HG02981 (cell line): ENCODE results near the gene STAC3.
A peak's percentile ranks its signal among the peaks of the same experiment; 100 is the strongest.
"Not testable (repeated sequence)": the region's sequence is repeated elsewhere in the genome, so short reads cannot be mapped to it uniquely, and the experiment has no call there.

Source experiments
- ATAC-seq: cut with Tn5 transposase; IDR thresholded peaks from one replicate; pipeline ENCODE4 v1.9.1; 2021; ENCODE audit warnings: mild to moderate bottlenecking, moderate library complexity; ENCODE audit not compliant: unreplicated experiment

Gene STAC3

GRCh38 chr12:57250956-57251355, at the start of gene STAC3:
STAC3 (minus strand) TSS chr12:57251187; CDS start chr12:57249636, 1,551 bp downstream.
- no peak for ATAC-seq

DNA sequence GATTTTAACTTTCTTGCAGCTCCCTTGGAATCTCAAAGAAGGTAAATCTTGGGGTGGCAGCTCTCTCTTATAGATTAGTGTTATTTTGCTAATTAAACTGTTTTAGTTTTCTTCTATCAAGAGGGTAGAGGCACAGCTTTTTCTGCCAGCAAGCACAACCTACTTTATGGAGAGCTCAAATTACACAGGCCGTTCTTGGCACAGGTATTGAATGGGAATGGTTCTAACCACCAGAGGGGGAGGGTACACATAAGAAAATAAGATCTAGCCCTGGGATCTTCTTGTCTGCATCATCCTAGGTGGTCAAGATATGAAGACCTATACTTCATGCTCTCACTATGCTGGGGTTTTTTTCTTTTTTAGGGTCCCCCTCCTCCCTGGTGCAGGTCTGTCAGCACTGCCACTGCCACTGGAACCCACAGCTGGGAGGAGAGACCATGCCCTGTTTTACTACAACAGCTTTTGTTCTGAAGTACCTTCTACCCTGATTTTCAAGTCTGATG, 48.6 kb upstream of the STAC3 start:
- no peak for ATAC-seq

- no peak for ATAC-seq
Measured at GRCh38 chr12:57296291-57296690, 45.3 kb upstream of the STAC3 start.

DNA sequence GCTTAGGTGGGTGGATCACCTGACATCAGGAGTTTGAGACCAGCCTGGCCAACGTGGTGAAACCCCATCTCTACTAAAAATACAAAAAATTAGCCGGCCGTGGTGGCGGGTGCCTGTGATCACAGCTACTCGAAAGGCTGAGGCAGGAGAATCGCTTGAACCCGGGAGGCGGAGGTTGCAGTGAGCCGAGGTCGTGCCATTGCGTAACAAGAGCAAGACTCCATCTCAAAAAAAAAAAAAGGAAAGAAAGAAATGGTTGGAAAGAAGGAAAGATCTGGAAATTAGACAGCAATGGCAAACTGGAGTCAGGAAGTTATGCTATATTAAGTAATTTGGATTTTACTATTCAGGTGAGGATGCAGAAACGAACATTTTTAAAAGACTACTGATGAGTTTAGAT, 31.1 kb upstream of the STAC3 start:
- not testable (repeated sequence) for ATAC-seq

GRCh38 chr12:57280211-57281062, 29.4 kb upstream of the STAC3 start:
- ATAC-seq: peak; percentile 91

GRCh38 chr12:57278465-57279381, 27.7 kb upstream of the STAC3 start:
- ATAC-seq: no peak

DNA sequence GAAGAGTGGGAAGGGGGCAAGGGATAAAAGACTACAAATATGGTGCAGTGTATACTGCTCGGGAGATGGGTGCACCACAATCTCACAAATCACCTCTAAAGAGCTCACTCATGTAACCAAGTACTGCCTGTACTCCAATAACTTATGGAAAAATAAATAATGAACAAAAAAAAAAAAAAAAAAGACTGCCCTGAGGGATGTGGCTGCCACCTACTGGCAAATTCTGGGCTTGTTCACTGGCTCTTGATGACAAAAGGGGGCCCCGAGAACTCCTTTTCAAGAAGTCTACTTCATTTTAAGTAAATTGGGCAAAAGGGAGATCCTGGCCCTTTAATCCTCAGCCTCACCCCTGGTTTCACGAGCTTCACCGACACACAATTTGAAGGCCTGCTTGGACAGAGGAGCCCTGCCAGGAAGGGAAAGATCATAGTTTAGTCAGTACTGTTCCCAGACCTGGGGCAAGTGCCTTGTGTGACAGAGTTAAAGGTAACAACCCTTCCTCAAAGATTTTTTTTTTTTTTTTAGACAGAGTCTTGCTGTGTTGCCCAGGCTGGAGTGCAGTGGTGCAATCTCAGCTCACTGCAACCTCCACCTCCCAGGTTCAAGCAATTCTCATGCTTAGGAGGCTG, 26.1 kb upstream of the STAC3 start:
- ATAC-seq: no peak

DNA sequence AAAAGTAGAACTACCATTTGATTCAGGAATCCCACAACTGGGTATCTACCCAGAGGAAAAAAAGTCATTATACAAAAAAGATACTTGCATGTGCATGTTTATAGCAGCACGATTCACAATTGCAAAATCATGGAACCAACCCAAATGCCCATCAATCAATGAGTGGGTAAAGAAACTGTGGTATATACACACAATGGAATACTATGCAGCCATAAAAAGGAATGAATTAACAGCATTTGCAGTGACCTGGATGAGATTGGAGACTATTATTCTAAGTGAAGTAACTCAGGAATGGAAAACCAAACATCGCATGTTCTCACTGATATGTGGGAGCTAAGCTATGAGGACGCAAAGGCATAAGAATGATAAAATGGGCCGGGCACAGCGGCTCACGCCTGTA, 25.2 kb upstream of the STAC3 start:
- ATAC-seq: not testable (repeated sequence)

GRCh38 chr12:57273516-57273915, 22.5 kb upstream of the STAC3 start:
- no peak for ATAC-seq

- ATAC-seq: no peak
Measured at GRCh38 chr12:57272337-57273151, 21.6 kb upstream of the STAC3 start.

GRCh38 chr12:57270966-57271470, 20.0 kb upstream of the STAC3 start:
- ATAC-seq: no peak

GRCh38 chr12:57268264-57268663, 17.3 kb upstream of the STAC3 start:
- ATAC-seq: no peak

DNA sequence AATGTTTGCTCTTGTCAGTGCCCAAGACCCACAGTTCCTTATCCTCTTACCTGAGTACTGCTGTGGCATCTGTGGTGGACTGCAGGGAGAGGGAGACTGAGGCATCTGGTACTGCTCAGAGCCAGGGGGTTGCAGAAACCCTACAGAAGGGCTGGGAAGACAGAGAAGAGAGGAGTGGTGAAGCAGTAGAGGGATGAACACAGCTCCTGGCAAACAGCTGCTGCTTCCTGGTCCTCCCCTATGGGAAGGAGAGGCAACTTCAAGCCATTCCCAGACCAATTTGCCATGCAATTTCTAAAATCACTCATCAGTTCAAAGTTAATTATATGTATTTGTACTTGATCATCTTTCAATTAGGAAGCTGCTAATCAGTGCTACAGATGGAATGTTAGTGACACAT, 15.7 kb upstream of the STAC3 start:
- ATAC-seq: no peak

GRCh38 chr12:57263096-57263495, 12.1 kb upstream of the STAC3 start:
- no peak for ATAC-seq

DNA sequence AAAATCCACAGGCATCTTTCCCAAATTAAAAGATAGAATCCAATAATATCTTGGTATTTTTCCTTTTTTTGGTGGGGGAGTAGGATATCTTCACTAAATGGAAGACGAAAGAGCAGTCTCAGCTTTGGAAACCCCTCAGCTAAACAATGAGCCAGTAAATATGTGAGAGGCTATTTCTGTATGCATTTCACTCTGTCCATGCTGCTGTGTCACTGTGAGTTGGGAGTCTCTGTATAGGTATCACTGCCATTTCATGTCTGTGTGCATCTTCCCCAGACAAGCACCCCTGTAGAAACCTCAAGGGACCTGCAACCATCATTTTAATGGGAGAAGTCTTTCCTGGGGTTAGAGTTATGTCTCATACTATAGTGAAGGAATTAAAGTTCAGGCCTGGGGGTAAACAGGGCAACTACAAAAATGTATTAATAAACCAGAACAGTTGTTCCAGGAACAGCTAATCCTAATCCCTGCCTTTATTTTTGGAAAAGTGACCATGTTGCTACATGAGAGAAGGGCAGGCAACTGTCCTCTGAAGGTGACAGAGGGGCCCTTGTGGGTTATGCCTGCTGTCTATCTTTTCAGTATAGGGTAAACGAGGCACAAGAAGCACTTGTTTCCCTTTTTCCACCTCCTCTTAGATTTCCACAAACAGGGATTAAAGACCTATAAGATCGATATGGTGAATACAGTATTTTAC, 11.3 kb upstream of the STAC3 start:
- no peak for ATAC-seq

GRCh38 chr12:57261428-57261865, 10.5 kb upstream of the STAC3 start:
- no peak for ATAC-seq

DNA sequence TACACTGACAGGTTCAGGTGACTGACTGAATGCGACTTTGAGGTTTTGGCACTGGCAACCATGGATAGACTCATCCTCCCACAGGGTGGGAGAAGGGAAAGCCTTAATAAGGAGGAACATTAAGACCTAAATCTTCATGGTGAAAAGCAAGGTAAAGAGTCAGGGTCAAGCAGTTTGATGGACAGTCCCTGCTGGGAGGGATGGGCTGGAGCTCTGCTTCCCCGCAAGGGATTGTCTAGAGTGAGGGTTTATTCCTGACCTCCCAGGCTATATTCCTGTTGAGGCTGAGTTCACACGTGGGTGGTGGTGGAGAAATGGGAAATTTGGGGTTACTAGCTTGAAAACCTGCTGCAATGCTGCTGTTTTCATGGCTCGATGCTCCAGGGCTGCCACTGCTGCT, 9.4 kb upstream of the STAC3 start:
- ATAC-seq: no peak

GRCh38 chr12:57258977-57259970, 8.3 kb upstream of the STAC3 start:
- ATAC-seq: no peak
